Astrocyte (in vitro differentiated cells and primary cell): ENCODE results near the gene TOR2A. TPM values are rescaled to one million over a fixed set of nuclear protein-coding genes. Genes with fewer than 3 reads are reported as not detected.

Experiments
- DNase-seq: peaks from one replicate; pipeline ENCODE4 v3.0.0-alpha.2; 2010; ENCODE audit warnings: low read depth
- FAIRE-seq: peaks from 2 replicates; lab custom pipeline; 2011; peaks lifted over from hg19 to GRCh38; lab: Jason Lieb, UNC
- H2AFZ ChIP-seq: 2 replicates; pipeline ENCODE4 v1.6.0; 2012; ENCODE audit warnings: low read depth, low read length, inconsistent platforms
- H3K27ac ChIP-seq: 2 replicates; pipeline ENCODE4 v1.5.1; 2011; ENCODE audit warnings: low read depth, low read length, inconsistent platforms
- H3K27me3 ChIP-seq: 2 replicates; pipeline ENCODE4 v1.6.0; 2011; ENCODE audit warnings: low read length, inconsistent platforms; ENCODE audit not compliant: insufficient read depth
- H3K36me3 ChIP-seq: 2 replicates; pipeline ENCODE4 v1.5.1; 2011; ENCODE audit warnings: low read length, inconsistent platforms; ENCODE audit not compliant: insufficient read depth
- H3K4me1 ChIP-seq: 2 replicates; pipeline ENCODE4 v1.5.1; 2011; ENCODE audit warnings: low read length, inconsistent platforms; ENCODE audit not compliant: insufficient read depth
- H3K4me2 ChIP-seq: 2 replicates; pipeline ENCODE4 v1.6.0; 2012; ENCODE audit warnings: low read length, inconsistent platforms
- H3K4me3 ChIP-seq: 2 replicates; pipeline ENCODE4 v1.5.1; 2011; ENCODE audit warnings: low read depth, mild to moderate bottlenecking, low read length, inconsistent platforms; ENCODE audit not compliant: insufficient read depth
- H3K79me2 ChIP-seq: 2 replicates; pipeline ENCODE4 v1.6.0; 2012; ENCODE audit warnings: mild to moderate bottlenecking, low read length, inconsistent platforms; ENCODE audit not compliant: insufficient read depth
- H3K9ac ChIP-seq: 2 replicates; pipeline ENCODE4 v1.6.0; 2012; ENCODE audit warnings: mild to moderate bottlenecking, low read length, inconsistent platforms
- H3K9me3 ChIP-seq: 2 replicates; pipeline ENCODE4 v1.5.1; 2012; ENCODE audit warnings: low read depth, mild to moderate bottlenecking, low read length, inconsistent platforms; ENCODE audit not compliant: insufficient read depth
- H4K20me1 ChIP-seq: 2 replicates; pipeline ENCODE4 v1.6.0; 2012; ENCODE audit warnings: low read length, inconsistent platforms; ENCODE audit not compliant: insufficient read depth
- H3K27ac Mint-ChIP-seq: one replicate; pipeline ENCODE4 v1.8.0; 2021; ENCODE audit warnings: mild to moderate bottlenecking, mixed read lengths; ENCODE audit not compliant: unreplicated experiment
- H3K27me3 Mint-ChIP-seq: one replicate; pipeline ENCODE4 v1.8.0; 2021; ENCODE audit warnings: low read depth, mixed read lengths; ENCODE audit not compliant: unreplicated experiment
- H3K36me3 Mint-ChIP-seq: one replicate; pipeline ENCODE4 v1.8.0; 2021; ENCODE audit warnings: low read depth, mixed read lengths; ENCODE audit not compliant: unreplicated experiment
- H3K4me1 Mint-ChIP-seq: one replicate; pipeline ENCODE4 v1.8.0; 2021; ENCODE audit warnings: low read depth, mixed read lengths; ENCODE audit not compliant: unreplicated experiment
- H3K4me3 Mint-ChIP-seq: one replicate; pipeline ENCODE4 v1.8.0; 2021; ENCODE audit warnings: mild to moderate bottlenecking, moderate library complexity, mixed read lengths; ENCODE audit not compliant: unreplicated experiment
- H3K9me3 Mint-ChIP-seq: one replicate; pipeline ENCODE4 v1.8.0; 2021; ENCODE audit warnings: mild to moderate bottlenecking, mixed read lengths; ENCODE audit not compliant: unreplicated experiment
- EZH2 ChIP-seq: IDR thresholded peaks from 2 replicates; pipeline ENCODE4 v1.6.1; 2012; ENCODE audit warnings: mild to moderate bottlenecking, low read length, inconsistent platforms; ENCODE audit not compliant: insufficient read depth
- total RNA-seq: library from RNA; stranded (reverse); gene quantifications from 2 replicates; pipeline ENCODE4 v1.2.1, GENCODE V29; 2021
- TF ChIP-seq, protein P1 (sequence below): IDR thresholded peaks from 2 replicates; pipeline ENCODE4 v1.5.1; 2011; ENCODE audit warnings: low read depth, mild to moderate bottlenecking, inconsistent platforms, low read length, moderate library complexity; ENCODE audit not compliant: insufficient read depth

Gene TOR2A
- total RNA-seq, 1 donor from 2014 or later = 7.5 TPM

DNA sequence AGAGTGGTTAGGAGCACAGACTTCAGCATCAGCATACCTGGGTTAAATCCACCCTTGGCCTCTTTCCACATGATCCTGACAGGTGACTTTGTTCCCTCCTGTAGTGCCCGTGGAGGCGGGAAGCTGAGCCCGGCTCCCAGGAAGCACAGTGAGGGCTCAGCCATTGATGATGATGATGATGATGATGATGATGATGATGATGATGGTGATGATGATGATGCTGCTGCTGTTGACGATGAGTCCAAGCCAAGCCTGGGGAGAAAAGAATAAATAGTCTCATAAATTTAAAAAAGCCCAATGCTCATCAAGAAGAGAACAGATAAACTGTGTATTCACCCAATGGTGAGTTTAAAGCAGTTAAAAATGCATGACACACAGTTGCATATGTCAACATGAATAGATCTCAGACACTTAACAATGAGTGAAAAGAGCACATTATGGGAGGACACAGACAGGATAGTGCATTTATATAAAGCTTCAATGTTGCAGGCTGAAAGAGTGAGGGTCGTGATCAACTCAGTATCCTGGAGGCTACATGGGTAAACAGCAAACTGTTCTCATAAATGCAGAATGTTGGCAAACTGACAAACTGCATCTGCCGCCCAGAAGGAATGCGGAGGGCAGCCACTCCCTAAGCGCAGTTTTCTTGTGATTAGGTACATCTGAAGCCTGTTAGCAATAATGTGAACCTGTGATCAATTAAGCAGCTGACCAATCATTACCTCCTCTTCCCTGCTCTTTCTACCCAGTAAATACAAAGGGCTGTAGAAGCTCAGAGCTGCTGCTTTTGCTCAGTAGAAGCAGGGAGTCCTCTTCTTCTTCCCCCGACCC, 40.0 kb downstream of the TOR2A start:
- Mint-ChIP-seq H3K36me3 (peaks cover 26% of the 10 kb centered on the region), H3K27me3 (no peaks in the 10 kb centered on the region), H3K27ac (no peak overlapping the region), H3K4me3 (no peak overlapping the region), H3K9me3 (peaks cover 2% of the 10 kb centered on the region), H3K4me1 (no peaks in the 10 kb centered on the region)
- peaks cover 9% of the 10 kb centered on the region for H3K4me1 ChIP-seq
- FAIRE-seq = no peak
- H3K27me3 ChIP-seq = no peaks in the 10 kb centered on the region
- TF ChIP-seq EZH2 = no peak
- TF ChIP-seq, protein P1, sequence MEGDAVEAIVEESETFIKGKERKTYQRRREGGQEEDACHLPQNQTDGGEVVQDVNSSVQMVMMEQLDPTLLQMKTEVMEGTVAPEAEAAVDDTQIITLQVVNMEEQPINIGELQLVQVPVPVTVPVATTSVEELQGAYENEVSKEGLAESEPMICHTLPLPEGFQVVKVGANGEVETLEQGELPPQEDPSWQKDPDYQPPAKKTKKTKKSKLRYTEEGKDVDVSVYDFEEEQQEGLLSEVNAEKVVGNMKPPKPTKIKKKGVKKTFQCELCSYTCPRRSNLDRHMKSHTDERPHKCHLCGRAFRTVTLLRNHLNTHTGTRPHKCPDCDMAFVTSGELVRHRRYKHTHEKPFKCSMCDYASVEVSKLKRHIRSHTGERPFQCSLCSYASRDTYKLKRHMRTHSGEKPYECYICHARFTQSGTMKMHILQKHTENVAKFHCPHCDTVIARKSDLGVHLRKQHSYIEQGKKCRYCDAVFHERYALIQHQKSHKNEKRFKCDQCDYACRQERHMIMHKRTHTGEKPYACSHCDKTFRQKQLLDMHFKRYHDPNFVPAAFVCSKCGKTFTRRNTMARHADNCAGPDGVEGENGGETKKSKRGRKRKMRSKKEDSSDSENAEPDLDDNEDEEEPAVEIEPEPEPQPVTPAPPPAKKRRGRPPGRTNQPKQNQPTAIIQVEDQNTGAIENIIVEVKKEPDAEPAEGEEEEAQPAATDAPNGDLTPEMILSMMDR = no peak
- no peak overlapping the region for H3K4me3 ChIP-seq
- no peak overlapping the region for H3K9ac ChIP-seq
- DNase-seq = no peak
- H2AFZ ChIP-seq = no peak overlapping the region
- no peaks in the 10 kb centered on the region for H3K79me2 ChIP-seq
- no peak overlapping the region for H3K4me2 ChIP-seq
- no peaks in the 10 kb centered on the region for H3K36me3 ChIP-seq
- no peak overlapping the region for H3K27ac ChIP-seq
- no peaks in the 10 kb centered on the region for H4K20me1 ChIP-seq
- no peaks in the 10 kb centered on the region for H3K9me3 ChIP-seq

DNA sequence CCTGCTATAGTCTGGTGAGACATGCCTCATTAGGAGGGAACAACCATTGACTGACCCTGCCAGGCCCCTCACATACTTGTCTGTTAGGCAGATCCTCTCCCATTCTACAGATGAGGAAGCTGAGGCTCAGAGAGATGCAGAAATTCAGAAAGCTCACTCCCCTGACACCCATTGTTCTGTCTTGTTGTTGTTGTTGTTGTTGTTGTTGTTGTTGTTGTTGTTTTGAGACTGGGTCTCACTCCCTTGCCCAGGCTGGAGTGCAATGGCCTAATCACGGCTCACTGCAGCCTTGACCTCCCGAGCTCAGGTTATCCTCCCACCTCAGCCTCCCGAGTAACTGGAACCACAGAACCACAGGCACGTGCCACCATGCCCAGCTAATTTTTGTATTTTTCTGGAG, 41.4 kb downstream of the TOR2A start:
- Mint-ChIP-seq H3K9me3 (peaks cover 3% of the 10 kb centered on the region), H3K36me3 (peaks cover 34% of the 10 kb centered on the region)
- no peak for DNase-seq

More for the DNA sequence above, 41.4 kb downstream of the TOR2A start:
- no peak overlapping the region for H3K4me2 ChIP-seq
- no peak overlapping the region for H3K4me3 ChIP-seq
- H3K36me3 ChIP-seq = no peaks in the 10 kb centered on the region
- H3K4me1 Mint-ChIP-seq = peaks cover 1% of the 10 kb centered on the region
- TF ChIP-seq, protein P1 = no peak
- TF ChIP-seq EZH2 = no peak
- H3K9me3 ChIP-seq = no peaks in the 10 kb centered on the region
- no peak for FAIRE-seq
- no peak overlapping the region for H3K27ac ChIP-seq
- H3K27ac Mint-ChIP-seq = no peak overlapping the region
- H3K27me3 Mint-ChIP-seq = no peaks in the 10 kb centered on the region
- no peaks in the 10 kb centered on the region for H4K20me1 ChIP-seq
- H3K79me2 ChIP-seq = no peaks in the 10 kb centered on the region
- H3K4me3 Mint-ChIP-seq = no peak overlapping the region
- no peak overlapping the region for H3K9ac ChIP-seq
- no peaks in the 10 kb centered on the region for H3K27me3 ChIP-seq
- no peaks in the 10 kb centered on the region for H3K4me1 ChIP-seq
- H2AFZ ChIP-seq = no peak overlapping the region
